HepG2 (cell line): ENCODE results near the gene NKX1-1. TPM values are rescaled to one million over a fixed set of nuclear protein-coding genes. Genes with fewer than 3 reads are reported as not detected.

ENCODE experiments used
- ATAC-seq: fragments of 200-7000 bp; cut with Tn5 transposase; 3 replicates; pipeline ENCODE4 v1.9.1; 2020; ENCODE audit warnings: mild to moderate bottlenecking, moderate library complexity
- BruUV-seq: library from RNA; stranded (reverse); fragments of 400-500 nt; replicated peaks from 2 replicates; lab custom pipeline; 2021; lab: Mats Ljungman, UMichigan
- CTCF ChIA-PET: fragments of 300-600 bp; formaldehyde crosslinking; extraction: SDS; loops from one replicate; lab custom pipeline; 2021; ENCODE audit warnings: low total read pairs, inconsistent platforms, low intra/inter-chr PET ratio; lab: Yijun Ruan, JAX
- POLR2A ChIA-PET: fragments of 350-600 bp; sonication (Branson Sonifier 250); formaldehyde crosslinking; loops from one replicate; lab custom pipeline; 2020; ENCODE audit warnings: antibody characterized with exemption, inconsistent platforms; lab: Yijun Ruan, JAX
- DNase-seq: peaks from one replicate; pipeline ENCODE4 v3.0.0-alpha.2; 2015; ENCODE audit warnings: low spot score
- FAIRE-seq: peaks from 3 replicates; lab custom pipeline; 2011; peaks lifted over from hg19 to GRCh38; lab: Jason Lieb, UNC
- H2AFZ ChIP-seq: one replicate; pipeline ENCODE4 v1.6.1; 2011; ENCODE audit warnings: low read length, inconsistent platforms
- H3K27ac ChIP-seq: fragments of 300-600 bp; 3 replicates; pipeline ENCODE4 v1.8.0; 2011; ENCODE audit warnings: mixed run types, mild to moderate bottlenecking, mixed read lengths, low read length, inconsistent platforms; ENCODE audit not compliant: insufficient read depth; ENCODE audit errors: extremely low read length
- H3K27me3 ChIP-seq, 2 experiments: fragments of 200-600 bp in 1 of 2; 2 replicates in 1 of 2; 3 replicates in 1 of 2; pipeline versions ENCODE4 v1.6.0 to v1.8.0; 2011; ENCODE audit warnings: low read length in 2 of 2, mild to moderate bottlenecking in 2 of 2, moderate library complexity in 2 of 2, inconsistent platforms in 1 of 2; ENCODE audit not compliant: insufficient read depth in 2 of 2, control insufficient read depth in 1 of 2
- H3K36me3 ChIP-seq, 2 experiments: fragments of 200-600 bp in 1 of 2; replicated peaks in 1 of 2; 2 replicates in 1 of 2; 3 replicates in 1 of 2; pipeline versions ENCODE4 v1.5.1 to v1.8.0; 2011; ENCODE audit warnings: low read length in 2 of 2, inconsistent platforms in 1 of 2; ENCODE audit not compliant: insufficient read depth in 2 of 2, control insufficient read depth in 1 of 2
- H3K4me1 ChIP-seq: 2 replicates; pipeline ENCODE4 v1.5.1; 2012; ENCODE audit warnings: low read length, inconsistent platforms; ENCODE audit not compliant: insufficient read depth
- H3K4me2 ChIP-seq: 2 replicates; pipeline ENCODE4 v1.6.0; 2011; ENCODE audit warnings: low read depth, low read length, inconsistent platforms
- H3K4me3 ChIP-seq, 3 experiments: fragments of 200-600 bp in 1 of 3; sonication (generic), shearing (Covaris generic) in 1 of 3; replicated peaks in 1 of 3; 2 replicates each; pipeline ENCODE4 v1.5.1; 2011 to 2016; ENCODE audit warnings: low read length in 3 of 3, inconsistent platforms in 2 of 3, low read depth in 2 of 3, mild to moderate bottlenecking in 2 of 3, control low read depth in 1 of 3, mixed read lengths in 1 of 3; ENCODE audit not compliant: insufficient read depth in 1 of 3
- H3K79me2 ChIP-seq: one replicate; pipeline ENCODE4 v1.6.1; 2011; ENCODE audit warnings: low read length, inconsistent platforms; ENCODE audit not compliant: insufficient read depth
- H3K9ac ChIP-seq: 2 replicates; pipeline ENCODE4 v1.6.0; 2011; ENCODE audit warnings: mild to moderate bottlenecking, low read depth, low read length, inconsistent platforms; ENCODE audit not compliant: insufficient read depth
- H3K9me3 ChIP-seq: 2 replicates; pipeline ENCODE4 v1.5.1; 2012; ENCODE audit warnings: mild to moderate bottlenecking, low read length
- H4K20me1 ChIP-seq: 2 replicates; pipeline ENCODE4 v1.6.0; 2011; ENCODE audit warnings: inconsistent platforms, mild to moderate bottlenecking, low read length, moderate library complexity; ENCODE audit not compliant: insufficient read depth
- ARNT ChIP-seq: fragments of 450-650 bp; IDR thresholded peaks from 2 replicates; pipeline ENCODE4 v1.6.1; 2017
- MXD4 ChIP-seq: IDR thresholded peaks from 2 replicates; pipeline ENCODE4 v1.6.1; 2016; ENCODE audit warnings: mild to moderate bottlenecking, missing biosample characterization, missing genetic modification reagents
- ZNF30 ChIP-seq: sonication (generic); formaldehyde crosslinking; IDR thresholded peaks from 2 replicates; pipeline ENCODE4 v1.5.0; 2020; ENCODE audit warnings: mild to moderate bottlenecking, missing genetic modification reagents
- ZNF629 ChIP-seq: sonication (generic); formaldehyde crosslinking; conservative IDR thresholded peaks from 2 replicates; pipeline ENCODE4 v1.5.0; 2020; ENCODE audit warnings: missing genetic modification reagents
- WGBS: methylation state at CpG from one replicate; pipeline ENCODE4 v1.1.6; 2017; ENCODE audit warnings: low lambda C conversion rate; 5-methylcytosine and 5-hydroxymethylcytosine counted together
- in situ Hi-C: cut with HindIII; loops from 2 replicates; pipeline ENCODE4 v1.10.0; 2017; ENCODE audit warnings: low pct_unique_long_range_greater_than_20kb; ENCODE audit not compliant: extremely low pct_ligation_motif_present
- intact Hi-C: fragments of 100-400 bp; cut with micrococcal nuclease; formaldehyde crosslinking; loops from one replicate; pipeline ENCODE4 v1.10.0; 2022; ENCODE audit not compliant: unreplicated experiment
- polyA plus RNA-seq, 8 experiments: library from polyadenylated mRNA; depleted of rRNA in 3 of 8; stranded (reverse) in 7 of 8; unstranded in 1 of 8; fragments of >200 nt; fragmentation: Illumina TruSeq in 4 of 8; extraction: Trizol in 4 of 8; gene quantifications; 2 replicates each; pipeline versions ENCODE4 v1.2.1 to v1.2.3, GENCODE V29; 2011 to 2016; ENCODE audit warnings: low read depth in 4 of 8, missing spikeins in 1 of 8, mixed read lengths in 1 of 8; ENCODE audit not compliant: insufficient read depth in 1 of 8
- total RNA-seq, 5 experiments: library from RNA; depleted of rRNA; stranded (reverse); fragments of >200 nt; fragmentation: Illumina TruSeq; extraction: Trizol; gene quantifications; 2 replicates each; pipeline ENCODE4 v1.2.3, GENCODE V29; 2016; ENCODE audit warnings: low read depth in 1 of 5
- TF ChIP-seq, protein P1 (sequence below): sonication (generic); formaldehyde crosslinking; IDR thresholded peaks from 2 replicates; pipeline ENCODE4 v1.5.0; 2020; ENCODE audit warnings: mild to moderate bottlenecking, missing genetic modification reagents
- TF ChIP-seq, protein P2 (sequence below): sonication (generic); formaldehyde crosslinking; IDR thresholded peaks from 2 replicates; pipeline ENCODE4 v1.5.0; 2020; ENCODE audit warnings: missing genetic modification reagents

The NKX1-1 gene
- total and polyA plus RNA-seq, 2 of the 13 experiments (the other 11 are each of a cell fraction or from before 2014, with no cell fraction given), result not detected

- H3K27me3 ChIP-seq, result peaks cover 4 to 27% of the 10 kb centered on the region in 2 experiments
- no peak for TF ChIP-seq ARNT
- no peak for TF ChIP-seq ZNF629 (CRISPR knock-in tag)
- TF ChIP-seq MXD4 (CRISPR knock-in tag), result no peak
- TF ChIP-seq, protein P1, sequence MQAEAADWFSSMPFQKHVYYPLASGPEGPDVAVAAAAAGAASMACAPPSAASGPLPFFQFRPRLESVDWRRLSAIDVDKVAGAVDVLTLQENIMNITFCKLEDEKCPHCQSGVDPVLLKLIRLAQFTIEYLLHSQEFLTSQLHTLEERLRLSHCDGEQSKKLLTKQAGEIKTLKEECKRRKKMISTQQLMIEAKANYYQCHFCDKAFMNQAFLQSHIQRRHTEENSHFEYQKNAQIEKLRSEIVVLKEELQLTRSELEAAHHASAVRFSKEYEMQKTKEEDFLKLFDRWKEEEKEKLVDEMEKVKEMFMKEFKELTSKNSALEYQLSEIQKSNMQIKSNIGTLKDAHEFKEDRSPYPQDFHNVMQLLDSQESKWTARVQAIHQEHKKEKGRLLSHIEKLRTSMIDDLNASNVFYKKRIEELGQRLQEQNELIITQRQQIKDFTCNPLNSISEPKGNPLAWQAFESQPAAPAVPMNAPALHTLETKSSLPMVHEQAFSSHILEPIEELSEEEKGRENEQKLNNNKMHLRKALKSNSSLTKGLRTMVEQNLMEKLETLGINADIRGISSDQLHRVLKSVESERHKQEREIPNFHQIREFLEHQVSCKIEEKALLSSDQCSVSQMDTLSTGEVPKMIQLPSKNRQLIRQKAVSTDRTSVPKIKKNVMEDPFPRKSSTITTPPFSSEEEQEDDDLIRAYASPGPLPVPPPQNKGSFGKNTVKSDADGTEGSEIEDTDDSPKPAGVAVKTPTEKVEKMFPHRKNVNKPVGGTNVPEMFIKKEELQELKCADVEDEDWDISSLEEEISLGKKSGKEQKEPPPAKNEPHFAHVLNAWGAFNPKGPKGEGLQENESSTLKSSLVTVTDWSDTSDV (CRISPR knock-in tag), result no peak
- no peak for TF ChIP-seq ZNF30 (CRISPR knock-in tag)
- TF ChIP-seq, protein P2, sequence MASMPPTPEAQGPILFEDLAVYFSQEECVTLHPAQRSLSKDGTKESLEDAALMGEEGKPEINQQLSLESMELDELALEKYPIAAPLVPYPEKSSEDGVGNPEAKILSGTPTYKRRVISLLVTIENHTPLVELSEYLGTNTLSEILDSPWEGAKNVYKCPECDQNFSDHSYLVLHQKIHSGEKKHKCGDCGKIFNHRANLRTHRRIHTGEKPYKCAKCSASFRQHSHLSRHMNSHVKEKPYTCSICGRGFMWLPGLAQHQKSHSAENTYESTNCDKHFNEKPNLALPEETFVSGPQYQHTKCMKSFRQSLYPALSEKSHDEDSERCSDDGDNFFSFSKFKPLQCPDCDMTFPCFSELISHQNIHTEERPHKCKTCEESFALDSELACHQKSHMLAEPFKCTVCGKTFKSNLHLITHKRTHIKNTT, result no peak
- no peaks in the 10 kb centered on the region for H3K79me2 ChIP-seq
- no peak for ATAC-seq
- no peaks in the 10 kb centered on the region for H3K36me3 ChIP-seq
- FAIRE-seq, result no peak
- H3K4me2 ChIP-seq, result no peak overlapping the region
- H3K4me1 ChIP-seq, result no peaks in the 10 kb centered on the region
- WGBS, result 60% methylated on average over 74 of the region's 107 CpGs
- ChIA-PET CTCF (no interaction called here), POLR2A (no interaction called here)
- no peak for DNase-seq
- H3K4me3 ChIP-seq, result no peak overlapping the region
- intact Hi-C loops (no loop called here), in situ Hi-C loops (no loop called here)
- H3K9ac ChIP-seq, result no peak overlapping the region
- no TSS peak for BruUV-seq
- H2AFZ ChIP-seq, result no peak overlapping the region
- H3K27ac ChIP-seq, result no peak overlapping the region
- no peaks in the 10 kb centered on the region for H4K20me1 ChIP-seq
- no peaks in the 10 kb centered on the region for H3K9me3 ChIP-seq
These were observed 2.4 kb downstream of the NKX1-1 start for GRCh38 chr4:1403591-1404572.
